WTC11 (cell line): Measurements from ENCODE around the gene ANKMY2. TPM values are rescaled to one million over a fixed set of nuclear protein-coding genes. Genes with fewer than 3 reads are reported as not detected.
"Not testable (repeated sequence)": the region's sequence is repeated elsewhere in the genome, so short reads cannot be mapped to it uniquely, and the experiment has no call there.

Source experiments
- ATAC-seq: fragments of 200-7000 bp; cut with Tn5 transposase; 2 replicates; pipeline ENCODE4 v1.10.0; 2021; ENCODE audit warnings: mild to moderate bottlenecking, moderate library complexity
- CTCF ChIA-PET: fragments of 300-600 bp; sonication (Branson Sonifier 250); formaldehyde crosslinking; loops from one replicate; lab custom pipeline; 2021; ENCODE audit warnings: antibody characterized with exemption; lab: Charles Lee
- POLR2A ChIA-PET: fragments of 350-600 bp; sonication (Branson Sonifier 250); formaldehyde crosslinking; loops from one replicate; lab custom pipeline; 2021; ENCODE audit warnings: antibody characterized with exemption; lab: Charles Lee
- DNase-seq: peaks from one replicate; pipeline ENCODE4 v3.0.0; 2021; ENCODE audit warnings: low spot score
- H3K27ac Mint-ChIP-seq: 2 replicates; pipeline ENCODE4 v1.8.0; 2021; ENCODE audit warnings: mixed read lengths
- H3K27me3 Mint-ChIP-seq: 2 replicates; pipeline ENCODE4 v1.8.0; 2021; ENCODE audit warnings: low read depth, mild to moderate bottlenecking, moderate library complexity, mixed read lengths
- H3K36me3 Mint-ChIP-seq: 2 replicates; pipeline ENCODE4 v1.8.0; 2021; ENCODE audit warnings: mixed read lengths
- H3K4me1 Mint-ChIP-seq: 2 replicates; pipeline ENCODE4 v1.8.0; 2022; ENCODE audit warnings: mixed read lengths
- H3K4me3 Mint-ChIP-seq: 2 replicates; pipeline ENCODE4 v1.8.0; 2021; ENCODE audit warnings: mild to moderate bottlenecking, moderate library complexity, mixed read lengths
- H3K9me3 Mint-ChIP-seq: 2 replicates; pipeline ENCODE4 v1.8.0; 2021; ENCODE audit warnings: mixed read lengths
- ATF1 ChIP-seq: sonication (generic); formaldehyde crosslinking; IDR thresholded peaks from 2 replicates; pipeline ENCODE4 v1.8.1; 2023; ENCODE audit warnings: mild to moderate bottlenecking, moderate library complexity, missing genetic modification reagents
- CBFB ChIP-seq: sonication (generic); formaldehyde crosslinking; IDR thresholded peaks from 2 replicates; pipeline ENCODE4 v1.8.1; 2022; ENCODE audit warnings: mild to moderate bottlenecking, low read depth, missing genetic modification reagents
- CREB1 ChIP-seq: sonication (generic); formaldehyde crosslinking; IDR thresholded peaks from 2 replicates; pipeline ENCODE4 v1.8.0; 2023; ENCODE audit warnings: mild to moderate bottlenecking, missing genetic modification reagents
- CREM ChIP-seq: sonication (generic); formaldehyde crosslinking; IDR thresholded peaks from 2 replicates; pipeline ENCODE4 v1.8.1; 2022; ENCODE audit warnings: mild to moderate bottlenecking, missing genetic modification reagents, moderate library complexity
- JUN ChIP-seq: sonication (generic); formaldehyde crosslinking; IDR thresholded peaks from 2 replicates; pipeline ENCODE4 v1.8.0; 2023; ENCODE audit warnings: mild to moderate bottlenecking, missing genetic modification reagents
- NR2C2 ChIP-seq: sonication (generic); formaldehyde crosslinking; IDR thresholded peaks from 2 replicates; pipeline ENCODE4 v1.8.0; 2022; ENCODE audit warnings: mild to moderate bottlenecking, missing genetic modification reagents
- OVOL2 ChIP-seq: fragments of 250-450 bp; sonication (Bioruptor Pico); IDR thresholded peaks from 2 replicates; pipeline ENCODE4 v1.9.0; 2021; ENCODE audit warnings: mild to moderate bottlenecking, borderline replicate concordance
- SMAD3 ChIP-seq: sonication (generic); formaldehyde crosslinking; IDR thresholded peaks from 2 replicates; pipeline ENCODE4 v1.8.0; 2022; ENCODE audit warnings: missing genetic modification reagents, mild to moderate bottlenecking, borderline replicate concordance
- TEAD1 ChIP-seq: sonication (generic); formaldehyde crosslinking; IDR thresholded peaks from 2 replicates; pipeline ENCODE4 v1.8.0; 2022; ENCODE audit warnings: mild to moderate bottlenecking, missing genetic modification reagents
- ZBTB21 ChIP-seq: sonication (generic); formaldehyde crosslinking; IDR thresholded peaks from 2 replicates; pipeline ENCODE4 v1.8.1; 2023; ENCODE audit warnings: mild to moderate bottlenecking, missing genetic modification reagents, borderline replicate concordance
- ZNF121 ChIP-seq: sonication (generic); formaldehyde crosslinking; IDR thresholded peaks from 2 replicates; pipeline ENCODE4 v1.8.0; 2023; ENCODE audit warnings: missing genetic modification reagents
- ZNF416 ChIP-seq: fragments of 250-450 bp; sonication (Bioruptor Pico); IDR thresholded peaks from 2 replicates; pipeline ENCODE4 v1.9.0; 2021; ENCODE audit warnings: mild to moderate bottlenecking, inconsistent platforms
- total RNA-seq: library from RNA; stranded (reverse); gene quantifications from 3 replicates; pipeline ENCODE4 v1.2.3, GENCODE V29; 2021
- TF ChIP-seq, protein P1 (sequence below): sonication (generic); formaldehyde crosslinking; IDR thresholded peaks from 2 replicates; pipeline ENCODE4 v1.8.0; 2023; ENCODE audit warnings: missing genetic modification reagents
- TF ChIP-seq, protein P2 (sequence below): sonication (generic); formaldehyde crosslinking; IDR thresholded peaks from 2 replicates; pipeline ENCODE4 v1.8.0; 2022; ENCODE audit warnings: mild to moderate bottlenecking, missing genetic modification reagents
- TF ChIP-seq, protein P3 (sequence below): sonication (generic); formaldehyde crosslinking; IDR thresholded peaks from 2 replicates; pipeline ENCODE4 v1.8.1; 2023; ENCODE audit warnings: mild to moderate bottlenecking, missing genetic modification reagents

The ANKMY2 gene
- total RNA-seq, 1 experiment from 2014 or later, result 13.6 TPM

DNA sequence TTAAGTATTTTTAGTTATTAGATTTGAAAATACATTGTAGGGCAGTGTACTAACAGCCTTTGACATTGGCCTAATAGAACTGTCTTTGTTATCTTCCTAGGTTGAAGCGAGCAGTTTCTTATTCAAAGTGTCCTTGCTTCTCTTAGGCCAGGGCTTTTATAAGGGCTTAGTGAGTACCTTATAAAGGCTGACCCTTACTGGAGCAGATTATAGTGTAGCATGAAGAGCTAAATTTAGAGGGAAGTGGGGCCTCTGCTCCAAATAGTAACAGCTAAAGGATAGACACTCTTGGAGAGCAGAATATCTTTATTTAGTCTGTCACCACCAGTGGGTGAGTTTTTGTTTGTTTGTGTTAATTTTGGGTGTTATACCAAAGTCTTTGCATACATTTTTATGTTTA is 16.4 kb upstream of the ANKMY2 start (continued):
- TF ChIP-seq, protein P1, sequence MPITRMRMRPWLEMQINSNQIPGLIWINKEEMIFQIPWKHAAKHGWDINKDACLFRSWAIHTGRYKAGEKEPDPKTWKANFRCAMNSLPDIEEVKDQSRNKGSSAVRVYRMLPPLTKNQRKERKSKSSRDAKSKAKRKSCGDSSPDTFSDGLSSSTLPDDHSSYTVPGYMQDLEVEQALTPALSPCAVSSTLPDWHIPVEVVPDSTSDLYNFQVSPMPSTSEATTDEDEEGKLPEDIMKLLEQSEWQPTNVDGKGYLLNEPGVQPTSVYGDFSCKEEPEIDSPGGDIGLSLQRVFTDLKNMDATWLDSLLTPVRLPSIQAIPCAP (CRISPR knock-in tag), result no peak
- no peak for TF ChIP-seq CBFB (CRISPR knock-in tag)
- no peak for TF ChIP-seq CREB1 (CRISPR knock-in tag)
- TF ChIP-seq, all 79 proteins: peak for 0

DNA sequence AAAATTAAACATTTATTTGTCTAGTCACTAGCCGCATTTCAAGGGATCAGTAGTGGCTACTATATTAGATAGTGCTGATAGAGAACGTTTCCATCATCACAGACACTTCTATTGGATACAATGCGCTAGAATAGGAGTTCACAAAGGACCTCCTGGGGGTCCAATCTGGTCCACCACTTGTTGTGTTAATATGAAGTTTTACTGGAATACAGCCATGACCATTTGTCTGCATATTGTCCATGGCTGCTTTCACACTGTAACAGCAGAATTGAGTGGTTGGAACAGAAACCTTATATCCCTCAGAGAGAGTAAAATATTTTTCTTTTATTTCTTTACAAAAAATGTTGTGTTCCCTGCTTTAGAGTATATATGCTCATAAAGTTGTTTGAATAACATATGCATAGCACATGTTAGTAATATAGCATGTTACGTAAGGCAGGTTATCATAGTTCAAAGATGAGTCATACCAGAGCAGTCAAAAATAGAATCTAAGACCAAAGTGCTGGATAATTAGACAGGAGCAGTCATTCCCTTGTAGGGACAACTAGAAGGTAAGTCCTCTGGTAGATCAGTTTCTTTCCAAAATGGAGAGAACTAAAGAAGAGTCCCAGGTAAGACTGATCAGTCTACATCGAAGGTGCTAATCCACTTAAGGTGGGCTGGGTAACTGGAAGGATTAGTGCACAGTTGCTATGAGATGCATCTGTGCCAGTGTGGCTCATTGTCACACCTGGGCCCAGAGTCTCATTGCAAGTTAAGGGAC is 15.3 kb upstream of the ANKMY2 start:
- ChIA-PET POLR2A (interaction anchor here (0.7 kb wide), 1 partner anchor 60 kb away, joined by 3 read pairs; no protein-coding TSS in a partner anchor), CTCF (no interaction called here)
- H3K4me1 Mint-ChIP-seq, result peaks cover 47% of the 10 kb centered on the region
- H3K27me3 Mint-ChIP-seq, result no peaks in the 10 kb centered on the region
- no peak for ATAC-seq
- no peak for DNase-seq
- no peaks in the 10 kb centered on the region for H3K9me3 Mint-ChIP-seq
- H3K36me3 Mint-ChIP-seq, result peaks cover 10% of the 10 kb centered on the region
- H3K4me3 Mint-ChIP-seq, result no peak overlapping the region
- peak overlapping the region; percentile 33; the same call in 1 of the 2 replicates for H3K27ac Mint-ChIP-seq
- no peak for TF ChIP-seq TEAD1 (CRISPR knock-in tag)
- no peak for TF ChIP-seq NR2C2
- TF ChIP-seq ZNF121 (CRISPR knock-in tag), result no peak
- TF ChIP-seq, protein P1 (CRISPR knock-in tag), result no peak
- TF ChIP-seq JUN (CRISPR knock-in tag), result no peak
- TF ChIP-seq, protein P2, sequence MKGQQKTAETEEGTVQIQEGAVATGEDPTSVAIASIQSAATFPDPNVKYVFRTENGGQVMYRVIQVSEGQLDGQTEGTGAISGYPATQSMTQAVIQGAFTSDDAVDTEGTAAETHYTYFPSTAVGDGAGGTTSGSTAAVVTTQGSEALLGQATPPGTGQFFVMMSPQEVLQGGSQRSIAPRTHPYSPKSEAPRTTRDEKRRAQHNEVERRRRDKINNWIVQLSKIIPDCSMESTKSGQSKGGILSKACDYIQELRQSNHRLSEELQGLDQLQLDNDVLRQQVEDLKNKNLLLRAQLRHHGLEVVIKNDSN (CRISPR knock-in tag), result no peak
- no peak for TF ChIP-seq OVOL2 (CRISPR knock-in tag)
- no peak for TF ChIP-seq CREM
- TF ChIP-seq ZNF416, result no peak
- TF ChIP-seq ATF1 (CRISPR knock-in tag), result no peak
- TF ChIP-seq ZBTB21 (CRISPR knock-in tag), result no peak
- TF ChIP-seq, protein P3, sequence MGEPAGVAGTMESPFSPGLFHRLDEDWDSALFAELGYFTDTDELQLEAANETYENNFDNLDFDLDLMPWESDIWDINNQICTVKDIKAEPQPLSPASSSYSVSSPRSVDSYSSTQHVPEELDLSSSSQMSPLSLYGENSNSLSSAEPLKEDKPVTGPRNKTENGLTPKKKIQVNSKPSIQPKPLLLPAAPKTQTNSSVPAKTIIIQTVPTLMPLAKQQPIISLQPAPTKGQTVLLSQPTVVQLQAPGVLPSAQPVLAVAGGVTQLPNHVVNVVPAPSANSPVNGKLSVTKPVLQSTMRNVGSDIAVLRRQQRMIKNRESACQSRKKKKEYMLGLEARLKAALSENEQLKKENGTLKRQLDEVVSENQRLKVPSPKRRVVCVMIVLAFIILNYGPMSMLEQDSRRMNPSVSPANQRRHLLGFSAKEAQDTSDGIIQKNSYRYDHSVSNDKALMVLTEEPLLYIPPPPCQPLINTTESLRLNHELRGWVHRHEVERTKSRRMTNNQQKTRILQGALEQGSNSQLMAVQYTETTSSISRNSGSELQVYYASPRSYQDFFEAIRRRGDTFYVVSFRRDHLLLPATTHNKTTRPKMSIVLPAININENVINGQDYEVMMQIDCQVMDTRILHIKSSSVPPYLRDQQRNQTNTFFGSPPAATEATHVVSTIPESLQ (CRISPR knock-in tag), result no peak
- TF ChIP-seq SMAD3 (CRISPR knock-in tag), result no peak
- no peak for TF ChIP-seq CBFB (CRISPR knock-in tag)

DNA sequence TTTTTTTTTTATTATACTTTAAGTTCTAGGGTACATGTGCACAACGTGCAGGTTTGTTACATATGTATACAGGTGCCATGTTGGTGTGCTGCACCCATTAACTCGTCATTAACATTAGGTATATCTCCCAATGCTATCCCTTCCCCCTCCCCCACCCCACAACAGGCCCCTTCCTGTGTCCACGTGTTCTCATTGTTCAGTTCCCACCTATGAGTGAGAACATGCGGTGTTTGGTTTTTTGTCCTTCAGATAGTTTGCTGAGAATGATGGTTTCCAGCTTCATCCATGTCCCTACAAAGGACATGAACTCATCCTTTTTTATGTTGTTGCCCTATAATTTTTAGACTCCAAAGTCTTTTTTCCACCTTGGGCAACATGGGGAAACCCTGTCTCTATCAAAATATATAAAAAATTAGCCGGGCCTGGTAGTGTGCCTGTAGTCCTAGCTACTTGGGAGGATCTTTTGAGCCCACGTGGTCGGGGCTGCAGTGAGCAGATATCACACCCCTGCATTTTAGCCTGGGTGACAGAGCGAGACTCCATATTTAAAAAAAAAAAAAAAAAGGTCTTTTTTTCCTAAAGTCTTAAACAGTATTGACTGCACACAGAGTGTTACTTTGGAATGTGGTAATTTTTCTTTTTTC is 14.4 kb upstream of the ANKMY2 start:
- H3K27ac Mint-ChIP-seq, DNase-seq, H3K36me3 Mint-ChIP-seq, CTCF ChIA-PET, H3K4me3 Mint-ChIP-seq, ATAC-seq, H3K9me3 Mint-ChIP-seq, H3K27me3 Mint-ChIP-seq: not testable (repeated sequence)
- POLR2A ChIA-PET, result interaction anchor here (0.7 kb wide), 1 partner anchor 61 kb away, joined by 3 read pairs; no protein-coding TSS in a partner anchor
- peaks cover 50% of the 10 kb centered on the region for H3K4me1 Mint-ChIP-seq
